Rectal smooth muscle tissue (tissue), 1 donor: ENCODE data around the gene PKNOX1.
"Not testable (repeated sequence)": the region's sequence is repeated elsewhere in the genome, so short reads cannot be mapped to it uniquely, and the experiment has no call there.

Experiments used
- H3K27ac ChIP-seq: one replicate; pipeline ENCODE4 v1.7.0; 2013; ENCODE audit warnings: low read depth, low read length, inconsistent platforms
- H3K27me3 ChIP-seq: one replicate; pipeline ENCODE4 v1.7.0; 2013; ENCODE audit warnings: low read length; ENCODE audit not compliant: control insufficient read depth, insufficient read depth
- H3K36me3 ChIP-seq: one replicate; pipeline ENCODE4 v1.7.0; 2013; ENCODE audit warnings: low read length; ENCODE audit not compliant: control insufficient read depth, insufficient read depth
- H3K4me1 ChIP-seq: one replicate; pipeline ENCODE4 v1.7.0; 2013; ENCODE audit warnings: low read length; ENCODE audit not compliant: control insufficient read depth, insufficient read depth
- H3K4me3 ChIP-seq: one replicate; pipeline ENCODE4 v1.7.0; 2013; ENCODE audit warnings: low read length
- H3K9ac ChIP-seq: one replicate; pipeline ENCODE4 v1.7.0; 2013; ENCODE audit warnings: low read length

Gene PKNOX1

DNA sequence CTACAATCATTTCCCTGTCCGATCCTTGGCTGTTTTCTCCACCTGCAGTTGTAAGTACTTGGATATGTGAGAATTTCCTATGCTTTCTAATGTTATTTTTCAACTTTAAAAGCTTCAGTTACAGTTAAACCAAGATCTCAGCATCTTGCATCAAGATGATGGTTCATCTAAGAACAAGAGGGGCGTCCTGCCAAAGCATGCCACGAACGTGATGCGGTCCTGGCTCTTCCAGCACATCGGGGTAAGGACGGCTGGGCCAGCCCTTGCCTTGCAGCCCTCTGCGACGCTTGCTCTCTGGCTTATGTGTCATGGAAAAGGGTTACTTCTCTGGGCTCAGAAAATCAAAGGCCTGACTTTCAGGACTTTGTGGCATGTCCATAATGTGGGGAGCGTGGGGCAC lies 46.8 kb downstream of the PKNOX1 start:
- no peak overlapping the region for H3K27ac ChIP-seq
- no peaks in the 10 kb centered on the region for H3K4me1 ChIP-seq
- no peak overlapping the region for H3K9ac ChIP-seq
- H3K36me3 ChIP-seq: peaks cover 30% of the 10 kb centered on the region
- no peak overlapping the region for H3K4me3 ChIP-seq
- no peaks in the 10 kb centered on the region for H3K27me3 ChIP-seq

DNA sequence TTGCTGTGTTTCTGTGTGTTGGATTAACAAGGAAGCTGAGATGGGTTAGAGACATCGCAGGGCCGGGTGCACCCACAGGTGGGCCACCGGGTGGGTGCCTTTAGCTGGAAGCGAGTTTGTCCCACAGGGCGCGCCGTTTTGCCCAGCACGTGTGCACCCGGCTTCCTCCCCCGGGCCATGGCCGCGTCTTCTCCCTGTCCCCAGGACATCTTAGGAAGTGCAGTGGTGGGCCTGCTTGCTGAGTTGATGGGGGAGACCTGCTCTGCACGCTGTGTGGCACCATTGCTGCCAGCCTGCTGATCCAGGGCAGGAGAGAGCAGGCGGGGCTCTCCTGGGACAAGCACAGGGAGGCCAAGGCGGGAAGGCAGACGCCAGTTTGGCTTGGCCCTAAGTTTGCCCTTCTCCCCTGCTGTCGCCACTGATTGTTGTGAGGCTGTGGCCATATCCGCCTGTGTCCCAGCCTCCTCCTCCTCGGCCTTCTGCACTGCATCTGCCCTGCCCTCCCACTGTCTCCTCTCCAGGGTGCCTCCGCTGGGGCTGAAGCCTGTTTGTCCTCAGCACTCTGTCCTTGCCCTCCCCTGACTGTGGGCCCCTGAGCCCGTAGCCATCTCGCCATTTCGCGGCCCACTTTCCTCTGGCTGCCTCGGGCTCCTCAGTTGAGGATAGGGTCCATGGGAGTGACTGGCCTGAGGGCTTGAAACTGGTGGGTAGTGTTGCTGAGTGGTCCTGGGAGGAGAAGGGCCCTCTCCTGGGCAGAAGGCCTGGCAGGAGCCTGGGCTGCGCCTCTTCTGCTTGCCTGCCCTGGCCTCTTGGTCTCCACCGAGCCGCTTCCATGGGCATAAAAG lies 47.6 kb downstream of the PKNOX1 start:
- Histone ChIP-seq H3K4me3 (no peak overlapping the region), H3K27me3 (no peaks in the 10 kb centered on the region), H3K4me1 (no peaks in the 10 kb centered on the region), H3K27ac (no peak overlapping the region), H3K36me3 (peaks cover 26% of the 10 kb centered on the region), H3K9ac (no peak overlapping the region)

DNA sequence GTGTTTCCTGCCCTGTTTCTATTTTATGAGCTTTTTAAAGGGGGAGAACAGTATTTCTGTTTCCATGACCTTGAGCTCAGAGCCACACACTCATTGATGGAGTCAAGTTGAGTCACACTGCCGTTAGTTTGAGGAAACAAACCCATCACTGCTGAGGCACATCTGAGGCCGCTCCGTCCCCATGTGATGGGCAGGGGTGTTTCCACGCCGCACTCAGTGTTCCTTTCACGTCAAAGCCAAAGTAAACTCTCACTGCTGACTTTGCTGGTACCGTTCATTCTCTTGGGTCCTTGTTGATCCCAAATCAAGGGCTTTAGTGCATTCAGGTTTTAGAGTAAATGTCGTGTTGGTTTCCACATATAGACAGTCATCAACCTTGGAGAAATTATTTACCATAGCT lies 48.8 kb downstream of the PKNOX1 start:
- H3K9ac ChIP-seq: no peak overlapping the region
- no peaks in the 10 kb centered on the region for H3K27me3 ChIP-seq
- H3K4me3 ChIP-seq: no peak overlapping the region
- H3K27ac ChIP-seq: no peak overlapping the region
- H3K36me3 ChIP-seq: peaks cover 26% of the 10 kb centered on the region
- no peaks in the 10 kb centered on the region for H3K4me1 ChIP-seq

DNA sequence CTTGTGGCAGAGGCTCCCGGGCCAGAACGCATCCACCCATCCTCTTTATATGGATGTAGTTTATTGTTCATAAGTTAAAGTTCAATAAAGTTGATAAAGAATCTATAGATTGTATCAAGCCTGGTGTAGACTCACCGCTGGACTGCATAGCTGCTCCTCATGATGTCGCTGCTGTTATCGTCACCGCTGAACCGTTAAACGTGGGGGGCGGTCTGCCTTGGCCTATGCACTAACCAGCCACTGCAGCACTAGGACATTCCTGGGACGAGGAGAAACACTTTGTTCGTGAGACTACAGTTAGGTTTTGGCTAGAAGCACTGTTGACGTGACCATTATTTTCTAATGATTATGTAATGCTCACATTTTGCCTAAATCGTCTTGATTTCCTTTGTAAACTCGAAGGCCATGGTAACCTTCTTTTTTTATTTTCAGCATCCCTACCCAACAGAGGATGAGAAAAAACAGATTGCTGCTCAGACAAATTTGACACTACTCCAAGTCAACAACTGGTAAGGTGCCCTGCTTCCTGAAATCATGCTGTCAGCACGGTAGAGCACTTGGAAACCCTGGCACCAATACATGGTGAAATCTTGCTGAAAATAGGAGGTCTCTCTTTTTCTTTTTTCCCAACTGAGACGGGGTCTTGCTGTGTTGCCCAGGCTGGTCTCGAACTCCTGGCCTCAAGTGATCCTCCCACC lies 50.2 kb downstream of the PKNOX1 start:
- H3K4me1 ChIP-seq: no peaks in the 10 kb centered on the region
- no peak overlapping the region for H3K9ac ChIP-seq
- no peak overlapping the region for H3K27ac ChIP-seq
- peaks cover 31% of the 10 kb centered on the region for H3K36me3 ChIP-seq
- H3K27me3 ChIP-seq: no peaks in the 10 kb centered on the region
- H3K4me3 ChIP-seq: no peak overlapping the region

DNA sequence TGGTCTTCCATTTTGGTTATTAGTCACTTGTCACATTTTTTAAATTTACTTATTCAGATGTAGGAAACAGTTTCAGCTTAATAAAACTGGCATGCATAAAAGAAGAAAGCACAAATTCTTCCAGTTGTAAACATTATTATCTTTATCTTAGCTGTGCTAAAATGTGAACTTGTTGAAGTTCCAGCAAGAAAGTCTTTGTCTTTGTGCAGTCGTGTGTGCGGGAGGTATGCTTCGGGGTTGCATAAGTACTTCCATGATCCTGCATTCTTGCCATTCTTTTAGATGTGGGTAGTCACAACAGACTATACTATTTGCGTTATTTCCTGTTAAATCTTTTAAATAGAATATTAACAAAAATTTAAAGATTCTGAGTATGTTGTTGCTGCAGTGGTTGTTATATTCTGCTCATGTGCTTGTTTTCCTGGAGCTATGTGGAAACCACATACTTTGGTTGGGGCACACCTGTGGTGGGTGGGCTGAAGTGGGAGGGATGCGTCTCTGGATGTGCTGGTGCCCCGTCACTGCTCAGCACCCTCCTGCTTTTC lies 51.3 kb downstream of the PKNOX1 start:
- Histone ChIP-seq H3K27ac (no peak overlapping the region), H3K36me3 (peaks cover 31% of the 10 kb centered on the region), H3K4me3 (no peak overlapping the region), H3K27me3 (no peaks in the 10 kb centered on the region), H3K9ac (no peak overlapping the region), H3K4me1 (no peaks in the 10 kb centered on the region)

DNA sequence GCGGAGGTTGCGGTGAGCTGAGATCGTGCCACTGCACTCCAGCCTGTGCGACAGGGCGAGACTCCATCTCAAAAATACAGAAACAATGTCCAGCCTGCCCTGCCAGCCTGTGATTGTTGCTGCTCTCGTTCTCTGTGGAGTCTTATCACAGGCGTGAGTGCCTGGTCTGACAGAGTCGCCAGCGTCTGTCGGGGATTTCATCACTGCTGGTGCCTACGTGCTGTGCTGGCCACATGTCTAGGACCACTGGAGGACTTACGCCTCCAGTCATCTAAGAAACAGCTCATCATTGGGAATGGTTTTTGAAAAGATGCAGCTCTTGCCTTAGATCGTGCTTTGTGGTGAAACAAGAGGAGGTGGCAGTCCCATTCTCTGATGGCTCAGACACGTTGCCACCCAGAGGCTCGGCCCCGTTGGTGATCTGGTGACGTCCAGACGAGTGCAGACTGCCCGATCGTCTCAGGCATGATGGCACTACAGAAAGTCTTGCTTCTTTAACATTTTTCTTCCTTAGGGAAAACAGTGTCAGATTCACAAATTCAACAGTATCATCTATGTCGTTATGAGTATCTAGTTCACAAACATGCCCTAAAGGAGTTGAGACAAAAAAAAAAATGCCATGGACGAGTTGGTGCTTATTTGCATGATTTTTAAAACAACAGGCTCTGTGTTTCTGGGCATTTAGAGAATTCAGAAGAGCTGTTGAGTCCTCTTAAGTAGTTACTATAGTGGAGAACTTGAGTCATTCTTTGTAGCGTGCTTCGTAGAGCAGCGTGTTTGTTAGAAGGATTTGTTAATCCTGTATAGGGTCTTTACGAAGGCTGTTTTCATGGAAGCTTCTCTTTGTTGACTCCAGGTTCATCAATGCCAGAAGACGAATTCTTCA lies 53.7 kb downstream of the PKNOX1 start:
- Histone ChIP-seq H3K27me3 (no peaks in the 10 kb centered on the region), H3K9ac (no peak overlapping the region), H3K4me1 (no peaks in the 10 kb centered on the region), H3K4me3 (no peak overlapping the region), H3K36me3 (peaks cover 21% of the 10 kb centered on the region), H3K27ac (no peak overlapping the region)

DNA sequence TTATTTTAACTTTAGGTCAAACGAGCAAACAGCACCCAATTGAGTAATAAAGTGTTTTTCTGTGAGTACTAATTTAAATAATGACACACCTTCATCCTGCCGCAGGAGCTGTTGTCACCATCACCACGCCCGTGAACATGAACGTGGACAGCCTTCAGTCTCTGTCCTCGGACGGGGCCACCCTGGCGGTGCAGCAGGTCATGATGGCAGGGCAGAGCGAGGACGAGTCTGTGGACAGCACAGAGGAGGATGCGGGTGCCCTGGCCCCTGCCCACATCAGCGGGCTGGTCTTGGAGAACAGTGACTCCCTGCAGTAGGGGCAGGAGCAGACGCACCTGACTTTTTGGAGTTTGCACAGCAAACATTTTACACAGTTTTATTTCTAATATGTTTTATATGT lies 55.4 kb downstream of the PKNOX1 start:
- Histone ChIP-seq H3K27me3 (no peaks in the 10 kb centered on the region), H3K36me3 (peaks cover 19% of the 10 kb centered on the region), H3K9ac (no peak overlapping the region)

DNA sequence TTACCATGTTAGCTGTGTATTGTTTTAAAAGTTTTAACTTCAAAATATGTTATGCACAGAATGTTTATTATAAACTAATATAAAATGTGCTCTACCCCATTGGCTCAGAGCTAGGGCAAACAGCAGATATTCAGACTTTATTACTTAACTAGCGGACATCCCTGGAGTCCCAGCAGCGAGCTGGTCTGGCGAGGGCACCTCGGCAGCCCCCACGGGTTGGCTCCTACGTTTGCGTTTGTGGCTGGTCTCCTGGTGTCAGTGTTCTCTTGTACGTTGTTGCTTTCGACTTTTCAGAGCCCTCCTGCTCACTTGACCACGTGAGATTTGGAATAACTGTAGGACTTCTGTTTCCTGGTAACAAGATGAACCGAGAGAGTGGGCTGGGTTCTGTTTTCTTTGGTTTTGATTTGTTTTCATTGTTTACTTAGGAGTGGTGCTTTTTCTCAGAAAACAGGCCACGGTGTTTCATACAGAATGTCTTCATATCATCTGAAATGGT lies 56.8 kb downstream of the PKNOX1 start:
- peaks cover 15% of the 10 kb centered on the region for H3K36me3 ChIP-seq
- no peaks in the 10 kb centered on the region for H3K27me3 ChIP-seq
- H3K4me3 ChIP-seq: no peak overlapping the region
- H3K4me1 ChIP-seq: no peaks in the 10 kb centered on the region
- no peak overlapping the region for H3K27ac ChIP-seq
- no peak overlapping the region for H3K9ac ChIP-seq

More for the DNA sequence above, 55.4 kb downstream of the PKNOX1 start:
- Histone ChIP-seq H3K4me1 (no peaks in the 10 kb centered on the region), H3K27ac (no peak overlapping the region), H3K4me3 (no peak overlapping the region)

DNA sequence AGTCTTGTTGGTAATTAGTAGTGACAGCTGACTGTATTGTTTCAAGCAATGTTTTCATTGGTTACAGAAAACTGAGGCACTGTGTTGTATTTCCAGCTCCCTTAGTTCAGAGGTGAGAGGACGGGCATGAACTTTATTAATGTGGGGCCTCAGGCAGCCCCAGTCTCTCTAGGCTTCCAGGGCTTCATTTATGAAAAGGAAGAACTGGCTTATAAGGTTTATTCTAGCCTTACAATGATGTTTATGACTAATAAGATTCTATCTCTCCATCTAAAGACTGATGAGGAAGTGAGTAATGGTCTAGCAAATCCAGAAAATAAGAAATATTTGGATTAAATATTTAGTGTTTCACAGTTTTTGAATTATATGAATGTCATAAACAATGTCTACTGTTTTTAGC lies 59.7 kb downstream of the PKNOX1 start:
- no peak overlapping the region for H3K27ac ChIP-seq
- no peaks in the 10 kb centered on the region for H3K27me3 ChIP-seq
- H3K4me1 ChIP-seq: no peaks in the 10 kb centered on the region
- H3K9ac ChIP-seq: no peak overlapping the region
- no peak overlapping the region for H3K4me3 ChIP-seq
- H3K36me3 ChIP-seq: peaks cover 10% of the 10 kb centered on the region

DNA sequence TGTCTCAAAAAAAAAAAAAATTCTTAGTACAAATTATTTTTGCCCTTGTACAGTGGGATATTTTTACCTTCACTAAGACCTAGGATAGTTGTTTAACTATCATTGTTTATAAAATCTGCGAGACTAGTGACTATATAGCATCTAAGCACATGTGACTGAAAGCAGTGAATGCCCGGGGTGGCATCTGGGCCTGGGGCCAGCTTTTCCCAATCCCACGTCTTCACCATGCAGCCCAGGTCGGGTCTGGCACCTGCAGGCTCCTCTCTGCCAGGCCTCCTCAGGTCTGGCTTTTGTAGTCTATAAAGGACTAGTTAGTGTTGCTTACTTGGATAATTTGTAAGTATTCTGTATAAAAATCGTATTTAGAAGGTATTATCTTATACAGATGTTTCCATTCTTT lies 60.5 kb downstream of the PKNOX1 start:
- H3K4me1 ChIP-seq: no peaks in the 10 kb centered on the region
- H3K9ac ChIP-seq: no peak overlapping the region
- H3K27ac ChIP-seq: no peak overlapping the region
- no peaks in the 10 kb centered on the region for H3K27me3 ChIP-seq
- H3K36me3 ChIP-seq: peaks cover 8% of the 10 kb centered on the region
- no peak overlapping the region for H3K4me3 ChIP-seq

DNA sequence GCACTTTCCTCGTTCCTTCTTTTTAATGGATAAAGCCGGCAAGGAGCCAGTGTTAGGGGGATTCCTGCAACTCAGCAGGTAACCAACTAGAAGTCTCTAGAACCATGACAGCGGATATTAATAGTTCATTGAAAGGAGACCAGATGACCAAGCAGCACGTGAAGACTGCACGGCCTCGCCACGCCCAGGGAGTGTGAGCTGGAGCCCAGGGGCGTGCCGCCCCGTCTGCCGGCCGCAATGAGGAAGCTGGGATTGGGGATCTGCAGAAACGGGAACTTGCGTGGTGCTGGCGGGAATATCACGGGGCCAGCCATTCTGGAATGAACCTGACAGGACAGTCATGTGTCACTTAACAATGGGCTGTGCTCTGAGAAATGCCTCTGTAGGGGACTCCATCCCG lies 62.5 kb downstream of the PKNOX1 start:
- not testable (repeated sequence) for H3K9ac ChIP-seq, H3K4me3 ChIP-seq, H3K36me3 ChIP-seq, H3K27me3 ChIP-seq, H3K4me1 ChIP-seq, H3K27ac ChIP-seq
